IPS-18a (cell line): ENCODE results near the gene NOL3.
A peak's percentile ranks its signal among the peaks of the same experiment; 100 is the strongest.

Experiments used
- H3K27ac ChIP-seq: one replicate; pipeline ENCODE4 v1.5.1; 2013; ENCODE audit warnings: low read length
- H3K27me3 ChIP-seq: one replicate; pipeline ENCODE4 v1.6.1; 2013; ENCODE audit warnings: mild to moderate bottlenecking, low read length; ENCODE audit not compliant: control insufficient read depth, insufficient read depth
- H3K36me3 ChIP-seq: one replicate; pipeline ENCODE4 v1.6.1; 2013; ENCODE audit warnings: low read depth, low read length; ENCODE audit not compliant: control insufficient read depth
- H3K4me1 ChIP-seq: one replicate; pipeline ENCODE4 v1.6.1; 2013; ENCODE audit warnings: low read depth, low read length; ENCODE audit not compliant: control insufficient read depth
- H3K4me3 ChIP-seq: one replicate; pipeline ENCODE4 v1.5.1; 2013; ENCODE audit warnings: low read length
- H3K9ac ChIP-seq: one replicate; pipeline ENCODE4 v1.6.1; 2013; ENCODE audit warnings: mild to moderate bottlenecking, low read length, moderate library complexity
- H3K9me3 ChIP-seq: one replicate; pipeline ENCODE4 v1.6.1; 2013; ENCODE audit warnings: low read depth, low read length; ENCODE audit not compliant: control insufficient read depth

NOL3 gene

GRCh38 chr16:67185651-67186134 is 15.4 kb downstream of the NOL3 start:
- no peaks in the 10 kb centered on the region for H3K9me3 ChIP-seq
- peaks cover 27% of the 10 kb centered on the region for H3K27me3 ChIP-seq
- H3K4me1 ChIP-seq, result peaks cover 3% of the 10 kb centered on the region

GRCh38 chr16:67186550-67186950 is 16.2 kb downstream of the NOL3 start:
- H3K9ac ChIP-seq, result no peak overlapping the region
- H3K4me3 ChIP-seq, result no peak overlapping the region
- H3K27me3 ChIP-seq, result peaks cover 27% of the 10 kb centered on the region
- H3K4me1 ChIP-seq, result peaks cover 3% of the 10 kb centered on the region
- H3K27ac ChIP-seq, result no peak overlapping the region
- no peaks in the 10 kb centered on the region for H3K36me3 ChIP-seq
- no peaks in the 10 kb centered on the region for H3K9me3 ChIP-seq

More at GRCh38 chr16:67185651-67186134, 15.4 kb downstream of the NOL3 start:
- H3K27ac ChIP-seq, result no peak overlapping the region
- no peak overlapping the region for H3K4me3 ChIP-seq
- H3K36me3 ChIP-seq, result no peaks in the 10 kb centered on the region
- H3K9ac ChIP-seq, result no peak overlapping the region

- Histone ChIP-seq H3K27me3 (peaks cover 27% of the 10 kb centered on the region), H3K4me3 (no peak overlapping the region), H3K9ac (no peak overlapping the region), H3K9me3 (no peaks in the 10 kb centered on the region), H3K27ac (no peak overlapping the region), H3K36me3 (no peaks in the 10 kb centered on the region), H3K4me1 (peaks cover 3% of the 10 kb centered on the region)
These were observed 17.0 kb downstream of the NOL3 start for GRCh38 chr16:67187175-67187890.

- Histone ChIP-seq H3K27me3 (peaks cover 27% of the 10 kb centered on the region), H3K9me3 (no peaks in the 10 kb centered on the region), H3K4me1 (peaks cover 8% of the 10 kb centered on the region), H3K36me3 (no peaks in the 10 kb centered on the region), H3K4me3 (no peak overlapping the region), H3K27ac (no peak overlapping the region), H3K9ac (no peak overlapping the region)
These were observed 18.0 kb downstream of the NOL3 start for GRCh38 chr16:67188323-67188722.

GRCh38 chr16:67188798-67189197 is 18.5 kb downstream of the NOL3 start:
- Histone ChIP-seq H3K27ac (no peak overlapping the region), H3K36me3 (no peaks in the 10 kb centered on the region), H3K4me1 (peaks cover 8% of the 10 kb centered on the region), H3K27me3 (peaks cover 27% of the 10 kb centered on the region), H3K9me3 (no peaks in the 10 kb centered on the region), H3K4me3 (no peak overlapping the region), H3K9ac (no peak overlapping the region)

GRCh38 chr16:67190041-67190440 is 19.7 kb downstream of the NOL3 start, which contains the start of gene EXOC3L1:
Gene EXOC3L1 (minus strand): TSS chr16:67190136. CDS start chr16:67189676, 460 bp downstream.
- Histone ChIP-seq H3K4me3 (no peak within 1 kb of the TSS), H3K36me3 (peaks cover 12% of the 10 kb centered on the region), H3K4me1 (peaks cover 8% of the 10 kb centered on the region), H3K9ac (no peak within 1 kb of the TSS), H3K9me3 (no peaks in the 10 kb centered on the region), H3K27me3 (peaks cover 16% of the 10 kb centered on the region), H3K27ac (no peak within 1 kb of the TSS)

- Histone ChIP-seq H3K27me3 (peaks cover 9% of the 10 kb centered on the region), H3K27ac (no peak overlapping the region), H3K9ac (no peak overlapping the region), H3K9me3 (no peaks in the 10 kb centered on the region), H3K4me3 (no peak overlapping the region), H3K4me1 (peaks cover 6% of the 10 kb centered on the region), H3K36me3 (peaks cover 19% of the 10 kb centered on the region)
These were observed 20.4 kb downstream of the NOL3 start for GRCh38 chr16:67190448-67191399.

GRCh38 chr16:67191411-67191994 is 21.2 kb downstream of the NOL3 start:
- H3K4me1 ChIP-seq, result peaks cover 5% of the 10 kb centered on the region
- peaks cover under 1% of the 10 kb centered on the region for H3K27me3 ChIP-seq
- H3K27ac ChIP-seq, result no peak overlapping the region
- H3K4me3 ChIP-seq, result peak overlapping the region; percentile 91
- H3K9ac ChIP-seq, result no peak overlapping the region
- H3K36me3 ChIP-seq, result peaks cover 26% of the 10 kb centered on the region
- no peaks in the 10 kb centered on the region for H3K9me3 ChIP-seq

GRCh38 chr16:67191995-67192681 is 21.8 kb downstream of the NOL3 start, which contains the start of gene E2F4:
Gene E2F4 (plus strand): TSS chr16:67192155. CDS start chr16:67192228, 73 bp downstream.
- Histone ChIP-seq H3K27me3 (no peaks in the 10 kb centered on the region), H3K9me3 (no peaks in the 10 kb centered on the region), H3K9ac (peak within 1 kb of the TSS; percentile 86), H3K36me3 (peaks cover 33% of the 10 kb centered on the region), H3K4me3 (peak within 1 kb of the TSS; percentile 91), H3K4me1 (peaks cover 5% of the 10 kb centered on the region), H3K27ac (no peak within 1 kb of the TSS)

- H3K4me1 ChIP-seq, result peaks cover 5% of the 10 kb centered on the region
- peaks cover 40% of the 10 kb centered on the region for H3K36me3 ChIP-seq
- H3K27ac ChIP-seq, result no peak overlapping the region
- no peaks in the 10 kb centered on the region for H3K9me3 ChIP-seq
- H3K9ac ChIP-seq, result peak overlapping the region; percentile 86
- no peaks in the 10 kb centered on the region for H3K27me3 ChIP-seq
- H3K4me3 ChIP-seq, result peak overlapping the region; percentile 91
These were observed 22.5 kb downstream of the NOL3 start for GRCh38 chr16:67192781-67193361.
